ENCODE measurements around the gene FAM174B. TPM values are rescaled to one million over a fixed set of nuclear protein-coding genes. Genes with fewer than 3 reads are reported as not detected.

FAM174B gene
- total and polyA plus RNA-seq, 10 of the 15 experiments (the other 5 are each of a cell fraction or from before 2014, with no cell fraction given), result 0.71 to 15.9 (median 4.2) TPM

DNA sequence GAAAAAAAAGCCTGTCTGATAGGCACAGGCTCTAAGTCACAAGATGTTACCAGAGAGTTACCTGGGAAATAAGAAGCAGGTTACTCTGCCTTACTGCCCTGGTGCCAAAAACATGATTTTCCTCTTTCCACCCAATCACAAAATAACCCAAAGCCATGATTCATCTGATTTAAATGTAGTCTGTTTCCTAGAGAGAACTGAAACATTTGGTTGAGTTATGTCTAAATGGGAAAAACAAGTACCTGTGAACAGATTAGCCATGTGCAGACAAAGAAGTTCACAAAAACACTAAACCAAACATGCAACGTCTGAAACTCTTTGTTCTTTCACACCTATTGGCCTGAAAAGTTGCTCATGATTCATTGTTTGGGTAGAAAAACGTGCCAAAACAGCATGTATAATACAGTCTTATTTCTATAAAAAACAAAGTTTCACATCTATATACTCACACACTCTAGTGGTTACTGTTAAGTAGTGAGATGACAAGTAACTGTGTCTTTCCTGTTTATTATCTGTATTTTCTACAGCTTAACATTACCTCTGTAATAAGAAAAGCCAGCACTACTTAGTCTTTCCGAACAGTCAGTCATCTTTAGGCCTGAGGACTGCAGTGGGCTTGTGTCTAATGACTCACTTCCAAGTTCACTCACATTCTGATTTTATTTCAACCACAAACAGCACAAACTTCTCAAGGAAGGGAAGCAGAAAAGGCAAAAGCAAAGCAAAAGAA, 30.2 kb downstream of the FAM174B start (continued):
- TF ChIP-seq NFIC (IDR thresholded peaks at IDR 0.05; ENCODE audit: low read depth, low read length) (peak; percentile 86), ATF7 (IDR thresholded peaks at IDR 0.05; ENCODE audit: low read depth) (peak; percentile 89), DPF2 (IDR thresholded peaks at IDR 0.05) (peak; percentile 77), CREB1 (IDR thresholded peaks at IDR 0.05; ENCODE audit: low read depth) (peak; percentile 62), TCF12 (IDR thresholded peaks at IDR 0.05; ENCODE audit: low read depth, low read length) (0 out of 2 replicates have a peak, but pooled peaks have one; percentile 14), SPI1 (IDR thresholded peaks at IDR 0.05; ENCODE audit: borderline replicate concordance, insufficient read depth, low read depth, low read length) (peak; percentile 44; the same call in 1 of the 2 replicates), CREM (IDR thresholded peaks at IDR 0.05; ENCODE audit: low read depth) (0 out of 2 replicates have a peak, but pooled peaks have one; percentile 25), ZZZ3 (IDR thresholded peaks at IDR 0.05; ENCODE audit: control insufficient read depth, insufficient read length, low read depth) (no peak)
- TF ChIP-seq, protein P1, sequence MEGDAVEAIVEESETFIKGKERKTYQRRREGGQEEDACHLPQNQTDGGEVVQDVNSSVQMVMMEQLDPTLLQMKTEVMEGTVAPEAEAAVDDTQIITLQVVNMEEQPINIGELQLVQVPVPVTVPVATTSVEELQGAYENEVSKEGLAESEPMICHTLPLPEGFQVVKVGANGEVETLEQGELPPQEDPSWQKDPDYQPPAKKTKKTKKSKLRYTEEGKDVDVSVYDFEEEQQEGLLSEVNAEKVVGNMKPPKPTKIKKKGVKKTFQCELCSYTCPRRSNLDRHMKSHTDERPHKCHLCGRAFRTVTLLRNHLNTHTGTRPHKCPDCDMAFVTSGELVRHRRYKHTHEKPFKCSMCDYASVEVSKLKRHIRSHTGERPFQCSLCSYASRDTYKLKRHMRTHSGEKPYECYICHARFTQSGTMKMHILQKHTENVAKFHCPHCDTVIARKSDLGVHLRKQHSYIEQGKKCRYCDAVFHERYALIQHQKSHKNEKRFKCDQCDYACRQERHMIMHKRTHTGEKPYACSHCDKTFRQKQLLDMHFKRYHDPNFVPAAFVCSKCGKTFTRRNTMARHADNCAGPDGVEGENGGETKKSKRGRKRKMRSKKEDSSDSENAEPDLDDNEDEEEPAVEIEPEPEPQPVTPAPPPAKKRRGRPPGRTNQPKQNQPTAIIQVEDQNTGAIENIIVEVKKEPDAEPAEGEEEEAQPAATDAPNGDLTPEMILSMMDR (IDR thresholded peaks at IDR 0.05 in 2 of 3, conservative IDR thresholded peaks at IDR 0.05 in 1 of 3; ENCODE audit: control insufficient read depth in 2 of 3, extremely low read depth in 1 of 3, insufficient read depth in 1 of 3, low read depth in 3 of 3, low read length in 3 of 3), result no peak; a peak in 1 of 6 replicates
- TF ChIP-seq, protein P2, sequence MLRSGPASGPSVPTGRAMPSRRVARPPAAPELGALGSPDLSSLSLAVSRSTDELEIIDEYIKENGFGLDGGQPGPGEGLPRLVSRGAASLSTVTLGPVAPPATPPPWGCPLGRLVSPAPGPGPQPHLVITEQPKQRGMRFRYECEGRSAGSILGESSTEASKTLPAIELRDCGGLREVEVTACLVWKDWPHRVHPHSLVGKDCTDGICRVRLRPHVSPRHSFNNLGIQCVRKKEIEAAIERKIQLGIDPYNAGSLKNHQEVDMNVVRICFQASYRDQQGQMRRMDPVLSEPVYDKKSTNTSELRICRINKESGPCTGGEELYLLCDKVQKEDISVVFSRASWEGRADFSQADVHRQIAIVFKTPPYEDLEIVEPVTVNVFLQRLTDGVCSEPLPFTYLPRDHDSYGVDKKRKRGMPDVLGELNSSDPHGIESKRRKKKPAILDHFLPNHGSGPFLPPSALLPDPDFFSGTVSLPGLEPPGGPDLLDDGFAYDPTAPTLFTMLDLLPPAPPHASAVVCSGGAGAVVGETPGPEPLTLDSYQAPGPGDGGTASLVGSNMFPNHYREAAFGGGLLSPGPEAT (IDR thresholded peaks at IDR 0.05; ENCODE audit: low read depth), result peak; percentile 66; the same call in 1 of the 2 replicates
- TF ChIP-seq, protein P3, sequence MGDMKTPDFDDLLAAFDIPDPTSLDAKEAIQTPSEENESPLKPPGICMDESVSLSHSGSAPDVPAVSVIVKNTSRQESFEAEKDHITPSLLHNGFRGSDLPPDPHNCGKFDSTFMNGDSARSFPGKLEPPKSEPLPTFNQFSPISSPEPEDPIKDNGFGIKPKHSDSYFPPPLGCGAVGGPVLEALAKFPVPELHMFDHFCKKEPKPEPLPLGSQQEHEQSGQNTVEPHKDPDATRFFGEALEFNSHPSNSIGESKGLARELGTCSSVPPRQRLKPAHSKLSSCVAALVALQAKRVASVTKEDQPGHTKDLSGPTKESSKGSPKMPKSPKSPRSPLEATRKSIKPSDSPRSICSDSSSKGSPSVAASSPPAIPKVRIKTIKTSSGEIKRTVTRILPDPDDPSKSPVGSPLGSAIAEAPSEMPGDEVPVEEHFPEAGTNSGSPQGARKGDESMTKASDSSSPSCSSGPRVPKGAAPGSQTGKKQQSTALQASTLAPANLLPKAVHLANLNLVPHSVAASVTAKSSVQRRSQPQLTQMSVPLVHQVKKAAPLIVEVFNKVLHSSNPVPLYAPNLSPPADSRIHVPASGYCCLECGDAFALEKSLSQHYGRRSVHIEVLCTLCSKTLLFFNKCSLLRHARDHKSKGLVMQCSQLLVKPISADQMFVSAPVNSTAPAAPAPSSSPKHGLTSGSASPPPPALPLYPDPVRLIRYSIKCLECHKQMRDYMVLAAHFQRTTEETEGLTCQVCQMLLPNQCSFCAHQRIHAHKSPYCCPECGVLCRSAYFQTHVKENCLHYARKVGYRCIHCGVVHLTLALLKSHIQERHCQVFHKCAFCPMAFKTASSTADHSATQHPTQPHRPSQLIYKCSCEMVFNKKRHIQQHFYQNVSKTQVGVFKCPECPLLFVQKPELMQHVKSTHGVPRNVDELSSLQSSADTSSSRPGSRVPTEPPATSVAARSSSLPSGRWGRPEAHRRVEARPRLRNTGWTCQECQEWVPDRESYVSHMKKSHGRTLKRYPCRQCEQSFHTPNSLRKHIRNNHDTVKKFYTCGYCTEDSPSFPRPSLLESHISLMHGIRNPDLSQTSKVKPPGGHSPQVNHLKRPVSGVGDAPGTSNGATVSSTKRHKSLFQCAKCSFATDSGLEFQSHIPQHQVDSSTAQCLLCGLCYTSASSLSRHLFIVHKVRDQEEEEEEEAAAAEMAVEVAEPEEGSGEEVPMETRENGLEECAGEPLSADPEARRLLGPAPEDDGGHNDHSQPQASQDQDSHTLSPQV (IDR thresholded peaks at IDR 0.05), result 0 out of 2 replicates have a peak, but pooled peaks have one; percentile 17
- TF ChIP-seq, protein P4, sequence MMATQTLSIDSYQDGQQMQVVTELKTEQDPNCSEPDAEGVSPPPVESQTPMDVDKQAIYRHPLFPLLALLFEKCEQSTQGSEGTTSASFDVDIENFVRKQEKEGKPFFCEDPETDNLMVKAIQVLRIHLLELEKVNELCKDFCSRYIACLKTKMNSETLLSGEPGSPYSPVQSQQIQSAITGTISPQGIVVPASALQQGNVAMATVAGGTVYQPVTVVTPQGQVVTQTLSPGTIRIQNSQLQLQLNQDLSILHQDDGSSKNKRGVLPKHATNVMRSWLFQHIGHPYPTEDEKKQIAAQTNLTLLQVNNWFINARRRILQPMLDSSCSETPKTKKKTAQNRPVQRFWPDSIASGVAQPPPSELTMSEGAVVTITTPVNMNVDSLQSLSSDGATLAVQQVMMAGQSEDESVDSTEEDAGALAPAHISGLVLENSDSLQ (IDR thresholded peaks at IDR 0.05), result peak; percentile 83
- TF ChIP-seq, protein P5, sequence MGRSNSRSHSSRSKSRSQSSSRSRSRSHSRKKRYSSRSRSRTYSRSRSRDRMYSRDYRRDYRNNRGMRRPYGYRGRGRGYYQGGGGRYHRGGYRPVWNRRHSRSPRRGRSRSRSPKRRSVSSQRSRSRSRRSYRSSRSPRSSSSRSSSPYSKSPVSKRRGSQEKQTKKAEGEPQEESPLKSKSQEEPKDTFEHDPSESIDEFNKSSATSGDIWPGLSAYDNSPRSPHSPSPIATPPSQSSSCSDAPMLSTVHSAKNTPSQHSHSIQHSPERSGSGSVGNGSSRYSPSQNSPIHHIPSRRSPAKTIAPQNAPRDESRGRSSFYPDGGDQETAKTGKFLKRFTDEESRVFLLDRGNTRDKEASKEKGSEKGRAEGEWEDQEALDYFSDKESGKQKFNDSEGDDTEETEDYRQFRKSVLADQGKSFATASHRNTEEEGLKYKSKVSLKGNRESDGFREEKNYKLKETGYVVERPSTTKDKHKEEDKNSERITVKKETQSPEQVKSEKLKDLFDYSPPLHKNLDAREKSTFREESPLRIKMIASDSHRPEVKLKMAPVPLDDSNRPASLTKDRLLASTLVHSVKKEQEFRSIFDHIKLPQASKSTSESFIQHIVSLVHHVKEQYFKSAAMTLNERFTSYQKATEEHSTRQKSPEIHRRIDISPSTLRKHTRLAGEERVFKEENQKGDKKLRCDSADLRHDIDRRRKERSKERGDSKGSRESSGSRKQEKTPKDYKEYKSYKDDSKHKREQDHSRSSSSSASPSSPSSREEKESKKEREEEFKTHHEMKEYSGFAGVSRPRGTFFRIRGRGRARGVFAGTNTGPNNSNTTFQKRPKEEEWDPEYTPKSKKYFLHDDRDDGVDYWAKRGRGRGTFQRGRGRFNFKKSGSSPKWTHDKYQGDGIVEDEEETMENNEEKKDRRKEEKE (IDR thresholded peaks at IDR 0.05), result no peak
